K562 (cell line): Measurements from ENCODE around the gene UBR1. TPM values are rescaled to one million over a fixed set of nuclear protein-coding genes. Genes with fewer than 3 reads are reported as not detected.

Experiments used
- CBX5 ChIP-seq: IDR thresholded peaks from 2 replicates; pipeline ENCODE4 v1.6.1; 2014; ENCODE audit warnings: low read depth, borderline replicate concordance
- CGGBP1 ChIP-seq: fragments of 250-450 bp; sonication (Bioruptor Pico); IDR thresholded peaks from 2 replicates; pipeline ENCODE4 v1.9.0; 2021; ENCODE audit warnings: mild to moderate bottlenecking
- CHD1 ChIP-seq: fragments of 200-600 bp; sonication (generic); IDR thresholded peaks from one replicate; pipeline ENCODE4 v1.6.1; 2012; ENCODE audit warnings: mild to moderate bottlenecking, moderate library complexity, low read length, inconsistent platforms
- HMGN3 ChIP-seq: IDR thresholded peaks from 2 replicates; pipeline ENCODE4 v1.6.1; 2011; ENCODE audit warnings: borderline replicate concordance, low read depth, mild to moderate bottlenecking, mixed read lengths, low read length; ENCODE audit not compliant: insufficient read length; ENCODE audit errors: extremely low read depth
- JUNB ChIP-seq: fragments of 450-650 bp; formaldehyde crosslinking; conservative IDR thresholded peaks from 2 replicates; pipeline ENCODE4 v1.4.0; 2020; ENCODE audit warnings: mild to moderate bottlenecking
- KDM1A ChIP-seq, 2 experiments: fragments of 450-650 bp; IDR thresholded peaks; 2 replicates each; pipeline ENCODE4 v1.6.1; 2016; ENCODE audit warnings: mild to moderate bottlenecking in 2 of 2
- LARP7 ChIP-seq: fragments of 450-650 bp; IDR thresholded peaks from 2 replicates; pipeline ENCODE4 v1.6.1; 2016
- MCM3 ChIP-seq: fragments of 450-650 bp; IDR thresholded peaks from 2 replicates; pipeline ENCODE4 v1.6.1; 2016
- NR2C2 ChIP-seq, 2 experiments: fragments of 200-800 bp in 1 of 2; sonication (Bioruptor generic) in 1 of 2; sonication (generic) in 1 of 2; formaldehyde crosslinking in 1 of 2; IDR thresholded peaks; 2 replicates each; pipeline versions ENCODE4 v1.6.1 to v1.8.0; 2016 to 2022; ENCODE audit warnings: mild to moderate bottlenecking in 1 of 2, missing compliant biosample characterization in 1 of 2, missing genetic modification characterization in 1 of 2, missing genetic modification reagents in 1 of 2
- PHB ChIP-seq: fragments of 250-450 bp; sonication (Bioruptor Pico); IDR thresholded peaks from 2 replicates; pipeline ENCODE4 v1.5.0; 2021
- PTBP1 ChIP-seq: fragments of 200-400 bp; formaldehyde crosslinking; IDR thresholded peaks from 2 replicates; pipeline ENCODE4 v1.6.1; 2017; ENCODE audit warnings: low read depth, low read length
- SFPQ ChIP-seq: fragments of 200-400 bp; formaldehyde crosslinking; IDR thresholded peaks from 2 replicates; pipeline ENCODE4 v1.6.1; 2017; ENCODE audit warnings: mild to moderate bottlenecking, low read depth, low read length, moderate library complexity
- SMARCC2 ChIP-seq: fragments of 450-650 bp; IDR thresholded peaks from 2 replicates; pipeline ENCODE4 v1.6.1; 2017; ENCODE audit warnings: antibody characterized with exemption, moderate library complexity, mild to moderate bottlenecking, low read depth
- SNRNP70 ChIP-seq: fragments of 200-400 bp; formaldehyde crosslinking; optimal IDR thresholded peaks from 2 replicates; pipeline ENCODE3; 2017; ENCODE audit warnings: low read depth, low read length
- SPI1 ChIP-seq: IDR thresholded peaks from 2 replicates; pipeline ENCODE4 v1.6.1; 2011; ENCODE audit warnings: low read depth, low read length, control low read depth, borderline replicate concordance
- SRSF3 ChIP-seq: fragments of 200-400 bp; formaldehyde crosslinking; IDR thresholded peaks from 2 replicates; pipeline ENCODE4 v1.6.1; 2016; ENCODE audit warnings: mild to moderate bottlenecking, low read length, moderate library complexity; ENCODE audit not compliant: insufficient read depth
- TCF15 ChIP-seq: fragments of 250-450 bp; sonication (Bioruptor Pico); IDR thresholded peaks from 2 replicates; pipeline ENCODE4 v1.8.0; 2022; ENCODE audit warnings: moderate library complexity, mild to moderate bottlenecking, inconsistent platforms
- ZBED1 ChIP-seq: IDR thresholded peaks from 2 replicates; pipeline ENCODE4 v1.6.1; 2014
- ZFP1 ChIP-seq: fragments of 450-650 bp; formaldehyde crosslinking; IDR thresholded peaks from 2 replicates; pipeline ENCODE4 v1.4.0; 2020; ENCODE audit warnings: mild to moderate bottlenecking, mixed read lengths
- ZNF263 ChIP-seq: sonication (generic); formaldehyde crosslinking; IDR thresholded peaks from 2 replicates; pipeline ENCODE4 v1.8.0; 2022; ENCODE audit warnings: mild to moderate bottlenecking, missing genetic modification reagents, borderline replicate concordance
- ZNF398 ChIP-seq: fragments of 250-450 bp; sonication (Bioruptor Pico); IDR thresholded peaks from 2 replicates; pipeline ENCODE4 v1.8.0; 2021; ENCODE audit warnings: moderate library complexity, mild to moderate bottlenecking, inconsistent platforms
- ZNF449 ChIP-seq: fragments of 250-450 bp; sonication (Bioruptor Pico); IDR thresholded peaks from 2 replicates; pipeline ENCODE4 v1.8.0; 2022; ENCODE audit warnings: moderate library complexity, mild to moderate bottlenecking, inconsistent platforms
- ZNF584 ChIP-seq: fragments of 200-800 bp; sonication (Bioruptor generic); IDR thresholded peaks from 2 replicates; pipeline ENCODE4 v1.6.1; 2016; ENCODE audit warnings: low read depth, mild to moderate bottlenecking, missing genetic modification characterization, missing compliant biosample characterization
- polyA plus RNA-seq, 8 experiments: library from polyadenylated mRNA; depleted of rRNA in 4 of 8; stranded (reverse) in 5 of 8; unstranded in 3 of 8; fragments of >200 nt; fragmentation: Nextera tagmentation in 2 of 8; fragmentation: Illumina TruSeq in 1 of 8; extraction: Ambion mirVana in 2 of 8; extraction: Trizol in 1 of 8; gene quantifications; 2 replicates each; pipeline versions ENCODE4 v1.2.1 to v1.2.3, GENCODE V29; 2011 to 2014; ENCODE audit warnings: inconsistent platforms in 1 of 8, missing spikeins in 1 of 8
- total RNA-seq, 7 experiments: library from RNA; depleted of rRNA in 6 of 7; stranded (reverse); fragments of >200 nt in 6 of 7; fragmentation: Illumina TruSeq in 2 of 7; extraction: Trizol in 2 of 7; gene quantifications; 2 replicates each; pipeline versions ENCODE4 v1.2.1 to v1.2.3, GENCODE V29; 2011 to 2021; ENCODE audit warnings: low replicate concordance in 1 of 7

Gene UBR1
- total and polyA plus RNA-seq, 9 of the 15 experiments (the other 6 are each of a cell fraction or from before 2014, with no cell fraction given) = 5.8 to 30.7 (median 15.3) TPM

GRCh38 chr15:42920519-42921341 is 185.1 kb downstream of the UBR1 start, which contains the start of gene TTBK2 (continued):
- no peak for TF ChIP-seq ZNF263 (CRISPR knock-in tag)
- no peak for TF ChIP-seq SFPQ
- TF ChIP-seq CGGBP1 = peak; percentile 54; the same call in 1 of the 2 replicates
- TF ChIP-seq CBX5 = no peak; the same call in 1 of the 2 replicates
- TF ChIP-seq NR2C2 (CRISPR knock-in tag; IDR thresholded peaks at IDR 0.05) = no peak
- peak; percentile 89 for TF ChIP-seq NR2C2 (tag; IDR thresholded peaks at IDR 0.05)
- TF ChIP-seq SNRNP70 = no peak
- no peak for TF ChIP-seq LARP7
- no peak for TF ChIP-seq SRSF3
- no peak for TF ChIP-seq ZNF449
- no peak for TF ChIP-seq ZFP1
- no peak for TF ChIP-seq SMARCC2
- TF ChIP-seq PHB (CRISPR knock-in tag) = no peak
- TF ChIP-seq ZBED1 = no peak
- no peak for TF ChIP-seq KDM1A (IDR thresholded peaks at IDR 0.05)
- TF ChIP-seq JUNB (CRISPR knock-in tag) = no peak
- no peak for TF ChIP-seq CHD1
- no peak for TF ChIP-seq MCM3
- no peak for TF ChIP-seq TCF15 (CRISPR knock-in tag)
- no peak for TF ChIP-seq ZNF584 (CRISPR knock-in tag)
- no peak for TF ChIP-seq ZNF398
- TF ChIP-seq HMGN3 = peak; percentile 26
- TF ChIP-seq PTBP1 = no peak
- no peak for TF ChIP-seq SPI1
